ENCODE data around the gene SH3BGRL2. TPM values are rescaled to one million over a fixed set of nuclear protein-coding genes. Genes with fewer than 3 reads are reported as not detected.

SH3BGRL2 gene
- total and polyA plus RNA-seq, 2 of the 8 experiments (the other 6 are each of a cell fraction or from before 2014, with no cell fraction given): 6.0 to 20.3 TPM

DNA sequence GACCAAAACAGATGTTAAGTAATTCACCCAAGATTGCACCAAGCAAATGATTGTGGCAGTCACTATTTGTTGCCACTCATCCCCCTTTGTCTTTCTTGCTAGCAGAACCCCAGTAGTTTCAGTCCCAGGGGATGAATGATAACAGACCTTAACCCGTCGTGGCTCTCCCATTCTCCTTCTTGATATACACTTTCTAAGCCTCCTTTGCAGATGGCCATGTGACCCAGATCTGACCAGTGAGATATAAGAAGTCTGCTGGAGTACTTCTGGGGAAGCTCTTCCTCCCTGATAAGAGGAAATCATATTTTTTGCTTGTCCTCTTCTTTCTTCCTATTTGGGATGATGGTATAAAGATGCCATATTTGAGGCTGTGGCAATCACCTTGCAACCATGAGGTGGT is 9.6 kb upstream of the SH3BGRL2 start:
- Histone ChIP-seq H2BK5ac (ENCODE audit: low read depth, low read length) (no peak overlapping the region), H2BK12ac (ENCODE audit: low read depth, low read length) (no peak overlapping the region), H3K4me2 (ENCODE audit: insufficient read depth in 1 of 2, low read depth in 2 of 2, low read length in 2 of 2) (no peak overlapping the region), H2BK120ac (replicated peaks; ENCODE audit: low read depth, low read length) (no peak overlapping the region), H3K4ac (replicated peaks; ENCODE audit: insufficient read length, low read depth, low read length) (no peak overlapping the region), H3K36me3 (ENCODE audit: control insufficient read depth in 2 of 4, insufficient read depth in 4 of 4, low read length in 3 of 4) (no peaks in the 10 kb centered on the region), H3K4me3 (ENCODE audit: extremely low read depth in 1 of 4, insufficient read depth in 2 of 4, low read depth in 3 of 4, low read length in 4 of 4) (no peak overlapping the region), H2BK15ac (ENCODE audit: low read length) (no peak overlapping the region), H4K5ac (ENCODE audit: insufficient read length, low read depth, low read length) (no peak overlapping the region), H3K18ac (ENCODE audit: extremely low read depth, low read length) (no peak overlapping the region), H3K56ac (replicated peaks; ENCODE audit: insufficient read length, low read depth, low read length) (no peak overlapping the region), H2AFZ (ENCODE audit: low read length) (no peak overlapping the region), H4K20me1 (replicated peaks in 1 of 2; ENCODE audit: control insufficient read depth in 1 of 2, insufficient read depth in 2 of 2, low read length in 2 of 2) (no peaks in the 10 kb centered on the region), H3K27me3 (replicated peaks in 1 of 4; ENCODE audit: control insufficient read depth in 3 of 4, extremely low read depth in 1 of 4, insufficient read depth in 3 of 4, low read length in 3 of 4) (no peaks in the 10 kb centered on the region), H3K9me3 (ENCODE audit: insufficient read depth in 2 of 2, low read depth in 1 of 2, low read length in 1 of 2) (no peaks in the 10 kb centered on the region), H3K23me2 (ENCODE audit: low read depth, low read length) (no peaks in the 10 kb centered on the region), H3K79me1 (ENCODE audit: low read depth, low read length) (no peaks in the 10 kb centered on the region), H3K9ac (replicated peaks in 1 of 4; ENCODE audit: extremely low read depth in 1 of 4, low read depth in 3 of 4, low read length in 3 of 4) (no peak overlapping the region), H2BK20ac (ENCODE audit: low read length) (no peak overlapping the region), H3K4me1 (replicated peaks in 1 of 4; ENCODE audit: control insufficient read depth in 3 of 4, insufficient read depth in 4 of 4, low read length in 3 of 4) (no peaks in the 10 kb centered on the region), H3K79me2 (ENCODE audit: control insufficient read depth in 1 of 2, insufficient read depth in 2 of 2, low read length in 2 of 2) (no peaks in the 10 kb centered on the region), H3K27ac (ENCODE audit: low read depth, low read length) (no peak overlapping the region), H3K14ac (ENCODE audit: insufficient read length) (no peak overlapping the region), H4K91ac (replicated peaks; ENCODE audit: insufficient read length, low read length) (no peak overlapping the region), H3K23ac (ENCODE audit: insufficient read length) (no peak overlapping the region), H2AK5ac (ENCODE audit: low read depth, low read length) (no peak overlapping the region), H4K8ac (ENCODE audit: extremely low read depth, insufficient read depth, low read length) (no peak overlapping the region)
- 96% methylated on average over 2 of the region's 2 CpGs; no CpG with 5 or more reads in 1 of the 2 experiments for WGBS, 2 experiments (ENCODE audit: extremely low coverage in 1 of 2, insufficient coverage in 1 of 2, insufficient read length in 1 of 2, insufficient replicate concordance in 2 of 2, low coverage in 1 of 2, low lambda C conversion rate in 2 of 2, missing lambda C conversion rate in 1 of 2)
- ChIA-PET POLR2A (ENCODE audit: partially characterized antibody) (interaction anchor here (1.1 to 2.9 kb wide), 2 partner anchors 9 to 50 kb away, joined by 3 to 10 read pairs; partner anchors contain the start of gene SH3BGRL2), CTCF (ENCODE audit: partially characterized antibody) (interaction anchor here (0.8 to 1.0 kb wide), 3 partner anchors 10 to 26 kb away, joined by 3 to 4 read pairs (median 3); partner anchors contain the start of gene SH3BGRL2)
- FAIRE-seq (no peak), DNase-seq (ENCODE audit: low read depth in 1 of 2, low spot score in 2 of 2) (no peak)
- no peak for TF ChIP-seq TAF7 (optimal IDR thresholded peaks at IDR 0.05; ENCODE audit: borderline replicate concordance, low read depth, low read length)
- no peak for TF ChIP-seq RFX5 (IDR thresholded peaks at IDR 0.05; ENCODE audit: borderline replicate concordance, low read depth, low read length)
- TF ChIP-seq JUND (IDR thresholded peaks at IDR 0.05; ENCODE audit: low read length): no peak
- TF ChIP-seq MAFK (IDR thresholded peaks at IDR 0.05; ENCODE audit: low read depth, low read length): no peak
- no peak for TF ChIP-seq GTF2F1 (IDR thresholded peaks at IDR 0.05; ENCODE audit: borderline replicate concordance, low read depth, low read length)
- no peak for TF ChIP-seq RXRA (IDR thresholded peaks at IDR 0.05; ENCODE audit: insufficient read depth, low read depth, low read length)
- no peak for TF ChIP-seq SP1 (IDR thresholded peaks at IDR 0.05; ENCODE audit: low read depth, low read length)
- TF ChIP-seq BACH1 (IDR thresholded peaks at IDR 0.05; ENCODE audit: low read length): no peak
- TF ChIP-seq CHD2 (IDR thresholded peaks at IDR 0.05; ENCODE audit: low read length): no peak
- no peak for TF ChIP-seq RAD21 (IDR thresholded peaks at IDR 0.05 in 1 of 2, conservative IDR thresholded peaks at IDR 0.05 in 1 of 2; ENCODE audit: low read depth in 2 of 2, low read length in 2 of 2)
- TF ChIP-seq JUN (IDR thresholded peaks at IDR 0.05; ENCODE audit: low read depth, low read length): no peak
- TF ChIP-seq E2F6 (IDR thresholded peaks at IDR 0.05): no peak
- no peak for TF ChIP-seq NRF1 (IDR thresholded peaks at IDR 0.05; ENCODE audit: low read depth, low read length)

Measured in H1 (cell line).